ENCODE results near the gene TNKS2.
A peak's percentile ranks its signal among the peaks of the same experiment; 100 is the strongest.
"Not testable (repeated sequence)": the region's sequence is repeated elsewhere in the genome, so short reads cannot be mapped to it uniquely, and the experiment has no call there.

TNKS2 gene

DNA sequence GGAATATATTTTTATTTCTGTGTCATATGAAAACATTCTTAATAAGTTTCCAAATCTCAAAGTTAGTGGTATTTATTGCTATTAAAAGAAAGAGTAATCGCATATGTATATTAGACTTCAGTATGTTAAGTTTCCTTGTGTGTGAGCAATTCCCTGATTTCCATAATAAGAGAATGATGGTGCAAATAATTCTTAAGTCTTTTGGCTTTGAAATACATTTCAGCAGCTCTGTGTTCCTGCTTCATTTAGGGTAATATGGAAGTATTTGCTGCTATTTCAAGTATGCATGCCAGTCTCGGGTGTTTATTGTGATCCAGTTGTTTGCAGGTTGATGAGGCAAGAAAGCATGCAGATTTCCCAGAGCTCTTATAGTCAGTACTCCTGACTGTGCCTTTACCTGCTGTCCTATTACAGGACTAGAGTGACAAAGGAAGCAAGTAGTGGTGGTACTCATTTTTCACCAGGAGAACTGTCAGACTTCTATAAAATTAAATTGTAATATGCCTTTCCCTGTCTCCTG, 67.4 kb downstream of the TNKS2 start:
- DNase-seq (ENCODE audit: low spot score): no peak

DNA sequence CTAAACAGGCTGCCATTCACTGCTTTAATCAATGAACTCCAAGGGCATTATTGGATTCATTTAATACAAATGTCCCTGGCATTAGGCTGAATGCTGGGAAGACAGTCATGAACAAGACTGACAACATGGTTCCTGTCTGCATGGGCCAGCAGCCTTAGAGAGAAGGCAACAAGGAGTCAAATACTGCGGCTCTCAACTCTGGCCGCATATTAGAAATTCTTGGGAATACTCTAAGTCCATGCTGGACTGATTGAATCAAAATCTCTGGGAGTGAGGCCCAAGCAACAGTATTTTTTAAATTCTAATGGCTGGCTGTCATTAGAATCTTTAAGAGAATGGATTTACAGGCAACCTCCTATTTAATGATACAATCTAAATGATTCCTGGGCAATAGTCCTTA, 76.9 kb downstream of the TNKS2 start:
- no peak for DNase-seq (ENCODE audit: low spot score)

DNA sequence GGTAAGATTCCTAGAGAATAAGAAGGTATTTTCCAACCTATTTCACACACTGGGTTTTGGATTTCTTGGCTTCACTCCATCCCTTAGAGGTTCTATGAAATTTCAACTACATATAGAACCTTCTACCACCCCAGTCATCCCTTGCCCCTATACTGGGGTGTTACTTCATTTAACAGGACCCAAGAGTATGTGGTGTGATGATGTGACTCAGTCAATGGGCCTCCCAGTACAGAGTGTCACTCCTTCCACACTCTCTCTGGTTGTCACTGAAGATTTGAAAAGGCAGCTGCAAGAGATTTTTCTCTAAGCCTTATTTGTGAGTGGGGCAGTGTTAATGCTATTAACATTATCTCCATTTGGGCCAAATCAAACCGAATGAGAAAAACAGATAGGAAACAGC, 77.6 kb downstream of the TNKS2 start:
- no peak for DNase-seq (ENCODE audit: low spot score)

DNA sequence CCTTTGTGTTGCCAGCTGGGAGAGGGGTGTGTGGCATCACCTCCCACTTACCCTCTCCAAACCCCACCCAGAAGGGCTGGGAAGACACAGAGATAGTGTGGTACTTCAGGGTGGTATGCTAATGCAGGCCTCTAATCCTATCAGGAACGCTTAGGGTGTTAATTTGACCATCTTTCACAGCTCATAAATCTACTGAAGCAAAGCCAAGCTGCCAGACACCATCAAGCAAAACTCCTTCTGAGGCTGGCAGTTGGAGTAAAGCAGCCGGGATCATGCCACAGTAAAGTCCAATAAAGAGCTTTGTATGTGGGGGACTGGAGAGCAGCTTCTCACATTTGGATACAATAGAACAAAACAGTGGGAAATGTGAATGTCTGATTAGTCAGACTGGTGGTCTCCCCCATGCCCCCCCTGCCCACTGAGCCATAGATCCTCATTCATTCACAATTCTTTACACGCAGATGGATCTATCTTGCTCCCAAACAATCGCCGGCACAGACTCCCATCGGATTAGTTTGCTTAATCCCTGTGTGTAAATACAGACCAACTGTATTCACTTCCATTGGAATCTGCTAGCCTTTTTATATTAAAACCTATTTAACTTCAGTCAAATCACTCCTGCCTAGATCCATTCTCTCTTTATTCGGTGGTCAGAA, 81.4 kb downstream of the TNKS2 start:
- no peak for DNase-seq (ENCODE audit: low spot score)

DNA sequence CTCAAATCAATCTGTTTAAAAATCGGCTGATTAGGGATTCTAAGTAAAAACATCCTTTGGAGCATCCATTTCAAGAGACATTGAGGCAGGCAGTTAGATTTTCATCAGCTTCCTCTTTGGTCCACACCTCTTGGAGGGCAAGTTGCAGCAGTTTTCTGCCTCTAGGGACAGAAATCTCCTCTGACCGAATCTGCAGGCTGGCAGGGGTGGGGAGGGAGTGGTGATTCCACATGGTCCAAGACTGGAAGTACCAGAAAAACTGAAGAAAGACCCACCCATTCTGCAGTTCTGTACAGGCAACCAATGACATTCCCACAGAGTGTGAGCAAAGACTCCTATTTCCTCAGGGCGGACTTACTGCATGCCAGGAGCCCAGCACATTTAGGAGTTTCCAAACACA, 82.1 kb downstream of the TNKS2 start:
- DNase-seq (ENCODE audit: low spot score): no peak

DNA sequence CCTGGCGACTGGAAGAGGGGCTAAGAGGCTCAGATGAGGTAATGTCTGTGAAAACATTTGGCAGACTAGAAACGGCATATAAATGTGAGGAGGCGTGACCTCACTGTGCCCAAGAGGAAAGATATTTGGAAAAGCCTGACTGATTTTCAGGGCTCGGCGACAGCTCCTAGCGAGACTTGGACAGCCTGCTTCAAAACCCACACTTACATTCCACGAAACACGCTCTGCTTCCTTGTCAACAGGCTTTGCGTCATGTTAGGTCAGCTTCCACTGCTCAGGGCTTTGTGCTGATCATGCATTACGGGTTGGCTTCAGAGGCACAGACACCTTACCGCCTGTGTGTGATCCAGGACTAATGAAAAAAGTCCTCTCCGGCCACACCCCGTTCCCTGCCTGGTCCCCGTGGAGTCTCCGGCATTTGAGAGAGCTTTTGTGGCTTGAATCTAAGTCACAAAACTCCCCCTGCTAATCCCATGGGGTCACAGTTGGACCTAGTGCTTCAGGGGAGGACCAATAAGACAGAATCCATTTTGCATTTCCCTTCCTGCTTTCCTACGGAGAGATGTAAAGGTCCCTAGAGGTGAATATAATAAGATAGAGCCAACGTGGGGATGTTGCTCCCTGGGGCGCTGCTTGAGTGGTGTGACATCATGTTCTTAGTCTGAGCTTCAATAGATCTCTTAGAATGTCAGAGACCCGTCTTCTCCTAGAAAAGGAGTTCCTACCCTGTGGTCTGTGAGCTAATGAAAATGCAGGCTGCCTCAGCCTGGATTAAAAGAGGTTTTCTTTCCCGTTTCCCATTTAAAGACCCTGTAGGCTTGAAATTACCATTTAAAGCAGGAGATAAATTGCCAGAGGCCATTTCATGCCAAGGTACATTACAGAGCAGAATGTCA, 85.6 kb downstream of the TNKS2 start:
- DNase-seq (ENCODE audit: low spot score): no peak

DNA sequence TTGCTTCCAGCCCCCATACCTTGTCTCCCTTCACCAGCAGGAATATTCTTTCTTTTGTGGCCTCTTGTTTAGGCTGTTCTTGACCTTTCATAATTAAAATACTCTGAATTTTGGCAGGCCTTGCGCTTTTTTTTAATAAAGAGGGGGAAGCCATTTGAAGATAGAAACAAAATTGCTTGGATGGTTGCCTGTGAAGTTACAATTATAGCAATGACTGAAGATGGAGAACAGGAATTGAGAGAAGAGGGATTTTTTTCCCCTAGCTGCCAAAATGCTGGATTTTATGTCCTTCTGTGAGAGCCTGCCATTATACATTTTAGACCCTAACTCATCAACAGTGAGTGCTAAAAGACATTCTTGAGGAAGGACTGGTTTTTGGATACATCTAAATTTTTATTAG, 86.3 kb downstream of the TNKS2 start:
- no peak for DNase-seq (ENCODE audit: low spot score)

DNA sequence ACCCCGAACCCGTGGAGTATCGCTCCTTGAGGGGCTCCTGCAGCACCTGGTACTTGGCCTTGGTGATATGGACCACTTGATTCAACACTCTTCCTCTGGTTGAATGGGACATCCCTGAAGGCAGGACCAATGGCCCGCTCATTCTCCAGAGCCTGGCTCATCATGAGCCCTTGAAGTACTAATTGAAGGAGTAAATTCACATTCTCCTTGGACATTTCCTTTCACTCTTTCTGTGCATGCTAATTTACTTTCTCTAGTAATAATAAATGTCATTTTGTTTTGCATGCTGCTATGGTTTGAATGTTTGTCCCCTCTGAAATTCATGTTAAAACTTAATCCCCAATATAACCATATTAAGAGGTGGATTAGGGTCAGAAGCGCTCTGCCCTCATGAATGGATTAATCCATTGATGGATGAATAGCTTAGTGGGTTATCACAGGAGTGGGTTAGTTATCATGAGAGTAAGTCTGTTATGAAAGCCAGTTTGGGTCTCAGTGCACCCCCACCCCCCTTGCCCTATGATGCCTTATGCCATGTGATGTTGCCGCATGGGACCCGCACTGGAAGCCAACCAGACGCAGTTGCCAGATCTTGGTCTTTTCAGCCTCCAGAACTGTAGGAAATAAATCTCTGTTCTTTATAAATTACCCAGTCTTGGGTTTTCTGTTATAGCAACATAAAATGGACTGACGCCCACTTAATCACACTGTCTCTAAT, 87.3 kb downstream of the TNKS2 start:
- DNase-seq (ENCODE audit: low spot score): no peak

DNA sequence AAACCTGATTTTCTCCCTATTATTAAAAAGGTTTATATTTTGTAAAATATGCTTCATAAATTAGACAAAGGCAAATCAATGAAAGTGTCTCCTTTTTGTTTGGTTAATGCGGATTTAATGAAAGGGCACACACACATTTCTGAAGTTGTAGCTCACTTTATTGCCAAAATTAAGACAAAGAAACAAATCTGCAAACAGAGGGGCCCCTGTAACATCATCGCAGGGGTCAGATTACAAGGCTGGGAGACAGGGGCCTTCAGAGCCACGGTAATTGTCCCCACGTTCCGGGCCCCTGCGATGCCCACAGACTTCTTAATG, 88.7 kb downstream of the TNKS2 start:
- DNase-seq (ENCODE audit: low spot score): no peak

DNA sequence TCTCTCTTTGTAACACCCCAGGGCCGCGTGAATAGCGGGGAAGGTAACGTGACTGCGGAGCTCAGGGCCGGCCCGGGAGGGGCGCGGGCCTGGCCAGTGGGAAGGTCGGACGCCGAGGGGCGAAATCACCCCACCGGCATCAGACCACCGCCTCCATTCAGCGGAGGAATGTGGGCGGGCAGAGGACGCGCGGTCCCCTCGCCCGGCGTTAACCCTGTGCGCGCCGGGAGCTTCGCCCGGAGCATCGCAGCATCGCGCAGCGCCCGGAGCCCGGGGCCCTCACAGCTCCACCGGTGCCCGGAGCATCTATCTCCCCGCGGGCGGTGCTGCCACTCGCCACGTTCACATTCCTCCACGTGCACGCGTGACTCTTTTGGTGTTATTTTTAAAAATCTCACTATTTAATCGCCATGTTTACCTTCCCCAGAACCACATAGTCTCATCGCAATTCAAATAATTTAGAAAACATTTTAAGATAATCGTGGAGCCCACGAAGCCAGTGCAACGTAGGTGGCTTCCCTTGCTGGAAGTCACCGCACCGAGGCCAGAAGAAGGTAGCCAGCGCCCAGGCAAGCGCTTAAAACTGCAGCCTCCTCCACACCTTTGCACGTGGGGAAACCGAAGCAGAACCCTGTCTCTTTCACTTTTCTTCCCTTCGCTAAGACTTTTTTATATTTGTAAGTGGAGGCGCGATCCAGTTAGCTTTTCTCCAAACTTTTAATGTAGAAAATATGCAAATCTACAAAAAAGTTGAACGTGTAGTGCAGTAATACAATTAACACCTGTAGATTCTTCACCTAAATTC, 89.2 kb downstream of the TNKS2 start:
- no peak for DNase-seq (ENCODE audit: low spot score)

DNA sequence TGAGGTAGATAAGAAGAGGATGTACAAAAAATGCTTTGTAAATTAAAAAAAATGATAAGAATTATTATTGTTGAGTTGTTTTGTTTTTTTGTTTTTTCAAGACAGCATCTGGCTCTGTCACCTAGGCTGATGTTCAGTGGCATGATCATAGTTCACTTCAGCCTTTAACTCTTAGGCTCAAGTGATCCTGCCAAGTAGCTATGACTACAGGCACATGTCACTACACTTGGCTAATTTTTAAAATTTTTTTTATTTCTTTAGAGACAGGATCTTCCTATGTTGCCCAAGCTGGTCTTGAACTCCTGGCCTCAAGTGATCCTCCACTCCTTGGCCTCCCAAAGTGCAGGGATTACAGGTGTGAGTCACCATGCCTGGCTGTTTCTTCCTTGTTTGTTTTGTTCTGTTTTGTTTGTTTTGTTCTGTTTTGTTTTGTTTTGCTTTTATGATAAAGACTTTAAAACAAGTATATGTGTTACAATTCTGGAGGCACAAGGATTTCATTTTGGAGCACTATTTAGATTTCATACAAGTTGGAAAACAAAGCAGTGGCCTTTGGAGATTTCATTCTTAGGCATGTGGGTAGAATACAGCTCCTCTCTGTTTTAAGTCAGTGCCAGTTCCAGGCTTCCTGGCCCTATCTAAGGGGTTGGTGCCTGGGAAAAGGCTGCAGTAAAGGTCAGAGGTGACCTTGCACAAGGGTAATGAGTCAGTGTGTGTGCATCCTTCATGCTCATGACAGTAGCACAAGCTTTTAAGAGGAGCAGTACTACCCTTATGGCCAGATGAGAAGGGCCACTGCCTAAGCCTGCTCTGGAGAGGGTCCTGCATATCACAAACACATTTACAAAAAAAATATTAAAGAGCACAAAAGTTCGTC, 93.1 kb downstream of the TNKS2 start:
- no peak for DNase-seq (ENCODE audit: low spot score)

DNA sequence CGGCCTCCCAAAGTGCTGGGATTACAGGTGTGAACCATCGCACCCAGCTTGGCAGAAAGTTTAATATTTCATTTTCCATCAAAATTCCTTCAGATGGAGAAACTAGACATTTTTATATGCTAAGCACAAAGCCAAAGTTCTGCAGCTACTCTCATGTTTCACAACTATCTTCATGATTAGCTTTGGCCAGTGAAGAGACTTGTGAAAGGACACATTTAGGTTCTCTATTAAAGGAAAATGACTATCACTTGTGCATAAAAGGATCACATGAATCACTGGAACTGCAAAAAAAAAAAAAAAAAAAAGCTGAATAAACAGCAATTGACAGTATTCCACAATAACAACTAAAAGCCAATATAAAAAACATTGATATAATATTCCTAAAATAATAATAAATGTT, 94.8 kb downstream of the TNKS2 start:
- no peak for DNase-seq (ENCODE audit: low spot score)

DNA sequence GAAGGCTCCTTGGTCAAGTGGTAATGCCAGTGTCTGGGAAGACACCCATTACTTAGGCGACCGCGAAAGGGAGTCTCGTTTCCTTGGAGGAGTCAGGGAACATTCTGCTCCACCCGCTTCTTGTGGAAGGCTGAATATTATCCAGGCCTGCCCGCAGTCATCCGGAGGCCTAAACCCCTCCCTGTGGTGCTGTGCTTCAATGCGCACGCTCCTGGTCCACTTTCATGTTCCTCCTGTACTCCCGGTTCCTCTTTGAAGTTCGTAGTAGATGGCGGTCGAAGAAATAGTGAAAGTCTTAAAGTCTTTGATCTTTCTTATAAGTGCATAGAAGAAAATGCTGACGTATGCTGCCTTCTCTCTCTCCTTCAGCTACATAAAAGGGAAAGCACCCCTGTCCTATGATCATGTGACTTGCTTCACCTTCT, 96.0 kb downstream of the TNKS2 start:
- DNase-seq (ENCODE audit: low spot score): not testable (repeated sequence)

DNA sequence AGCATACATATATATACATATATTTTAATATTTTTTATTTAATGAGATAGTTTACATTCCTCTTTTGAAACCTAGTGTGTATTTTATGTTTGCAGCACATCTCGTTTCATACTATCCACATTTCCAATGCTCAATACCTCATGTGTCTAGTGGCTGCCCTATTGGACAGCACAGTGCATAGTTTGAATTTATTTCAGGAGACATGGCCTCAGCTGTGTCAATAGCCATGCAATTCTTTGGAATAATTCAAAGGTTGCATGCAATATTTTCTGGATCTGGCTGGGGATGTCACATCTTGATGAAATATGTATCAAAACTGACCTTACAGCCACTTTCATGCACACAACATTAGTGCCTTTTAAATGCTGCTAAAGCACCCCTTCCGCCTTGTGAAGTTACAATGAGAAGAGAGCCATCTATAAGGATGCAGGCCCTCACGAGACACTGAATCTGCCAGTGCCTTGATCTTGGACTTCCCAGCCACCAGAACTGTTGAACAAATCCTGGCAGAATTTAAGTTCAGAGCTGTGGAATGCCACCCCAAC, 98.1 kb downstream of the TNKS2 start:
- no peak for DNase-seq (ENCODE audit: low spot score)

DNA sequence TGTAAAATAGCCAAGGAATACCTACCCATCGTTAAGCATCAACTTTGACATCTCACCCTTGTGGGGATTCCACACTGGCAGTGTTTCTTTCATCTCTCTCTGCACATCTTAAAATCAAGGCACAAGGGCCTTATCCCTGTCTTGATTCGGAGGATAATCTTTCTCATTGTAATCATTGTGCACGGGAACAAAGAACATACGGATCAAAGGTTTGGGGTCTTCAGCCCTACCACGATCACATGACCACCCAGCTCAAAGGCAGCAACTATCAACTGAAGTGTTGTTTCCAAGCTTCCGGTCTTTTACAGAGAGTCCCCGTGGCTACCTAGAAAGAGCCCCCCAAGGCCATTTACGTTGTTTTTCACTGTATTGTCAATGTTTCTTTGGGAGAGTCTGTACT, 99.2 kb downstream of the TNKS2 start:
- no peak for DNase-seq (ENCODE audit: low spot score)

DNA sequence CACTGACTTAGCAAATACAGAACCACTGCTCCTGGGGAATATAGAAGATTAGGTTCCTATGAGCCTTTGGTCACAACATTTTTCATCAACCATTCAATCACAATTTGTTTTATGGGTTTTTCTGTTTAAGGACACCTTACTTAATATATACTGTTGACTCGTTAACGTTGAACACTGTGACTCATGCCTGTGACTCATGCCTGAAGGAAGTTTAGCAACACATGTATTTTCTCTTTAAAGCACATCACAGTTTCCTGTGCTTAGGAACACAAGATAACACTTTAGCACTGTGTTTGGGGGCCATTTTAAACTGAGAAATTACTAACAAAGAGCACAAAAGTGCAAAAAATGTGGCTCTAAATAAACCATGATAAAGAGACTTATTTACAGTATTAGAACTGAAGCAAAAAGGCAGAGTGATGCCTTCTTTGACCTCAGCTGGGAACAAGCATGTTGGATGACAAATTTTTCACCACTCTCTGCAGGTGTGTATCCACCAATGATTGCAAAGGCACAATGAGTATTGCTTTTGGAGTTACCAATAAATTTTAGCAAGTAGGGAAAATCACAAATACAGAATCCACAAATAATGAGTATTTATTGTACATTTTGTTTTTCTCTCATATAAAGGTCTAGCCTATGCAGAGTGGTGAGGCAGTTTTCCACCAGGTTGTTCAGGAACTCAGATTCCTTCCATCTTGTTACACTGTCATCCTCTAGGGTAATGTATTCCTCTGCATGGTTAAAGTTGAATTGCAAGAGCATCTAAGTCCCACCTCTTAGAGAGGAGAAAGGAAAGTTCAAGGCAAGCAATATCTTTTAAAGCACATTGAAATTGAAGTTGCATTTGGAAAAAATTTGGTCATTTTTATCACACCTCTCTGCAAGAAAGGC, 103.8 kb downstream of the TNKS2 start:
- DNase-seq (ENCODE audit: low spot score): peak; percentile 79

DNA sequence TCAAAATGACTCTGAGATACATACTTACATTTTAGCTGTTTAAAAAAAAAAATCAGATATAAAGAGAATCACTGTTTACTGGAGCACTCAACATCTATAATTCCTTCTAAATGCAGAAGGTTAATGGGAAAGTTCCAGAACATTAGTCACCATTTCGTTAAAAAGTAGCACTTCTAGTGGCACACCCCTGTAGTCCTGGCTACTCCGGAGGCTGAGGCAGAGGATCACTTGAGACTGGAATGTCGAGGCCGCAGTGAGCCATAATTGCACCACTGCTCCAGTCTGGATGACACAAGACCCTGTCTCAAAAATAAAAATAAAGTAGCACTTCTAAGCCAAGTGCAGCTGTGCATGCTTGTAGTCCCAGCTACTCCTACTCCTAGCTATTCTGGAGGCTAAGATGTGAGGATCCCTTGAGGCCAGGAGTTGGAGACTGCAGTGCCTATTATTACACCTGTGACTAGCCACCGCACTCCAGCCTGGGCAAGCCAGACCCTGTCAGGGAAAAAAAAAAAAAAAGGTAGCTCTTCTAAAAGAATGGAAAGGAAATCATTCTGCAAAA, 108.9 kb downstream of the TNKS2 start:
- DNase-seq (ENCODE audit: low spot score): no peak

DNA sequence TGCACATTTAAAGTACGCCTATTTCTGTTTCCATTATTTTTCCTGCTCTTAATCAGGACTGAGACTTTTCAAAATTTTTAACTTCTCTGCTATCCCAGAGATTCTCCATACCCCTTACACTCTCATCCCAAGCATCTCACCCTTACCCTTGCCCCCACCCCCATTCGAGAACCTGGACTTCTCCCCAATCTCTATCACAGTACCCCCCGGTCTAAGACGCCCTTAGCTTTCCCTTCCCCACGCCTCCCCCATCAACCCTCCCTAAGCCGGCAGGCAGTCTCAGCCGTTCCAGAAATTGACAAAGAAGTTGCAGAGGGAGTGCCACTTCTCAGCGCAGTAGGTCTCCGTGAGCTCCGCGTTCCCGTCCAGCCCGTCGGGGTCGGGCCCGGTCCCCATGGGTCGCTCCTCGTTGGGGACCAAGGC, 109.7 kb downstream of the TNKS2 start:
- no peak for DNase-seq (ENCODE audit: low spot score)
